ENCODE data around the gene PCDH1.
A peak's percentile ranks its signal among the peaks of the same experiment; 100 is the strongest.

Gene PCDH1

DNA sequence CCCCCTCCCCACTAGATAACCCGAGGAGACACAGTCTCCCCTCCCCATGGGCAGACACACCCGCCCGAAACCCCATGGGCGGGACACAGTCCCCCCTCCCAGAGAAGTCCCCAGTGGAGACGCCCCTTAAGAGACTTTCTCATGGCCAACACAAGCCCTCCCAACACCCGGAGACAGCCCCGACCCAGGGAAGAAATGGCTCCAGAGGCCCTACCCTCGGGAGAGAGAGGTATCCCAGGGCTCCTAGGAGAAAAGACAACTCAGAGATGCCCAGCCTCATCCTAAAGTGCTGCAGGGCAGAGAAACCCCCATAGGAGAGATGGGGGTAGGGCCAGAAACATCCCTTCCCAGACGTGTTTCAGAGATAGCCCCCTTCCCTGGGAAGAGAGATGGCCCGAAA lies 27.4 kb downstream of the PCDH1 start:
- peaks cover 24% of the 10 kb centered on the region for H3K4me1 ChIP-seq
- peaks cover 5% of the 10 kb centered on the region; the same call in 1 of the 2 replicates for H3K36me3 ChIP-seq
- no peak for DNase-seq
- no peak overlapping the region for H3K4me3 ChIP-seq (ENCODE audit: low read depth, low read length)
- no peaks in the 10 kb centered on the region for H3K9me3 ChIP-seq
- H3K27me3 ChIP-seq: no peaks in the 10 kb centered on the region
- TF ChIP-seq, protein P1, sequence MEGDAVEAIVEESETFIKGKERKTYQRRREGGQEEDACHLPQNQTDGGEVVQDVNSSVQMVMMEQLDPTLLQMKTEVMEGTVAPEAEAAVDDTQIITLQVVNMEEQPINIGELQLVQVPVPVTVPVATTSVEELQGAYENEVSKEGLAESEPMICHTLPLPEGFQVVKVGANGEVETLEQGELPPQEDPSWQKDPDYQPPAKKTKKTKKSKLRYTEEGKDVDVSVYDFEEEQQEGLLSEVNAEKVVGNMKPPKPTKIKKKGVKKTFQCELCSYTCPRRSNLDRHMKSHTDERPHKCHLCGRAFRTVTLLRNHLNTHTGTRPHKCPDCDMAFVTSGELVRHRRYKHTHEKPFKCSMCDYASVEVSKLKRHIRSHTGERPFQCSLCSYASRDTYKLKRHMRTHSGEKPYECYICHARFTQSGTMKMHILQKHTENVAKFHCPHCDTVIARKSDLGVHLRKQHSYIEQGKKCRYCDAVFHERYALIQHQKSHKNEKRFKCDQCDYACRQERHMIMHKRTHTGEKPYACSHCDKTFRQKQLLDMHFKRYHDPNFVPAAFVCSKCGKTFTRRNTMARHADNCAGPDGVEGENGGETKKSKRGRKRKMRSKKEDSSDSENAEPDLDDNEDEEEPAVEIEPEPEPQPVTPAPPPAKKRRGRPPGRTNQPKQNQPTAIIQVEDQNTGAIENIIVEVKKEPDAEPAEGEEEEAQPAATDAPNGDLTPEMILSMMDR (IDR thresholded peaks at IDR 0.05; ENCODE audit: low read depth, low read length): no peak

DNA sequence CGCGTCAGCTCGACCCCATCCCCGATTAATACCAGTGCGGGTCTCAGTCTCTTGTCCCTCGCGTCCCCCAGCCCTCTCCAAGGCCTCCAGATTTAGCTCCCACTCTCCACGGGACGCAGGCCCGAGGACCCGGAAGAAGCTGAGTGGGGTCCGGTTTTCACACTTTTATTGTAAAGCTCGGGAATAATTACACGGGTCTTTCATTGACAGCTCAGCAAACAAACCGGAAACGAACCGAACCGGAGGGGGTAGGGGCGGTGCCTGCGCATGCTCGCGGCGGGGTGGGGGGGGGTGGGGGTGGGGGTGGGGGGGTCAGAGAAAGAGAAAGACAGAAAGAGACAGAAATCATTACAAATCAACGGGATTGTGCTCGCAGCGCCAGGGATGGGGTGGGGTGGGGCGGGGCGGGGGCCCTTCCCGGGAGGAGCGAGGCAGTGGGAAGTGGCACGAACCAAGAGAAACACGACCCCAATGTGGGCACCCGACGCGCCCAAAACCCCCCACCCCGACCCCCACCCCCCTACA lies 27.9 kb downstream of the PCDH1 start:
- H3K4me1 ChIP-seq: peaks cover 20% of the 10 kb centered on the region
- peak overlapping the region; percentile 79 for H3K4me3 ChIP-seq (ENCODE audit: low read depth, low read length)
- peaks cover 5% of the 10 kb centered on the region; the same call in 1 of the 2 replicates for H3K36me3 ChIP-seq
- TF ChIP-seq, protein P1 (IDR thresholded peaks at IDR 0.05; ENCODE audit: low read depth, low read length): no peak
- H3K27me3 ChIP-seq: no peaks in the 10 kb centered on the region
- no peaks in the 10 kb centered on the region for H3K9me3 ChIP-seq
- DNase-seq: no peak

DNA sequence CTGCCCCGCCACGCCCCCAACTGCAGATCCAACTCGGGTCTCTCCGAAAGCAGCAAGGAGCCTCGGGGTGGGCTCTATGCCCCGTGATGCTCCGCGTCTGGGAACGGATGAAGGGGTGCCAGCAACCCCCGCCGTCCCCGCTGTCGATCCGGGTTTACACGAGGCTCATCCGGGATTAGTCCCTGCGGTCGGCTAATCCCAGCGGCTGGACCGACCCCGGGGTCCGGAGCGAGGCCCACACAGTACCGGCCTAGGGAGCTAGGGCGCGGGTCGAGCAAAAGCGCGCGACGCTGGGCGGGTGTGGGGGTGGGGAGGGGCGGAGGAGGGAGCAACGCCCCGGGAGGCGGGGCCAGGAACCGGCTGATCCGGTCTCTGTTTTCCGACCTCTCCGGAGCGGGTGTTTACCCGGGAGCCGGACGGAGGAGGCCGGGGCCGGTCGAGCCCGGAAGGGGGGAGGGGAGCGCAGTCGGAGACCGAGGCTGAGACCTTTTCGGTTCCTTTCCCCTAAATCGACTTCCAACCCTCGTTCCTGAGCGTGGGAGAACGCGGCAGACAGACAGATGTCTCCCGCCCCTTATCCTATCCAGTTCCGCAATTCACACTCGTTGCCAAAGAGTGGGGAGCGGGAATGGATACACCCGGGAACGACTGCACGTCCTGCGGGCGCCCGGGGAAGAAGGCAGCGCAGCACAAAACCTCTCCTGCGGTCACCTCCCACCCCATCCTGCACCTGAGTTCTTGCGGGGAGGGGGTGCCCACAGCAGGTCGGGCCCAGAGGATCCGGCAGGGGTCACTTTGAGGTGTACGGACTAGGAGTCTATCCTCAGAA lies 28.6 kb downstream of the PCDH1 start:
- Histone ChIP-seq H3K4me3 (ENCODE audit: low read depth, low read length) (peak overlapping the region; percentile 79), H3K4me1 (peaks cover 24% of the 10 kb centered on the region), H3K27me3 (no peaks in the 10 kb centered on the region), H3K9me3 (no peaks in the 10 kb centered on the region), H3K36me3 (peaks cover 5% of the 10 kb centered on the region; the same call in 1 of the 2 replicates)
- DNase-seq: peak; percentile 86
- TF ChIP-seq, protein P1 (IDR thresholded peaks at IDR 0.05; ENCODE audit: low read depth, low read length): no peak; the same call in 1 of the 2 replicates

DNA sequence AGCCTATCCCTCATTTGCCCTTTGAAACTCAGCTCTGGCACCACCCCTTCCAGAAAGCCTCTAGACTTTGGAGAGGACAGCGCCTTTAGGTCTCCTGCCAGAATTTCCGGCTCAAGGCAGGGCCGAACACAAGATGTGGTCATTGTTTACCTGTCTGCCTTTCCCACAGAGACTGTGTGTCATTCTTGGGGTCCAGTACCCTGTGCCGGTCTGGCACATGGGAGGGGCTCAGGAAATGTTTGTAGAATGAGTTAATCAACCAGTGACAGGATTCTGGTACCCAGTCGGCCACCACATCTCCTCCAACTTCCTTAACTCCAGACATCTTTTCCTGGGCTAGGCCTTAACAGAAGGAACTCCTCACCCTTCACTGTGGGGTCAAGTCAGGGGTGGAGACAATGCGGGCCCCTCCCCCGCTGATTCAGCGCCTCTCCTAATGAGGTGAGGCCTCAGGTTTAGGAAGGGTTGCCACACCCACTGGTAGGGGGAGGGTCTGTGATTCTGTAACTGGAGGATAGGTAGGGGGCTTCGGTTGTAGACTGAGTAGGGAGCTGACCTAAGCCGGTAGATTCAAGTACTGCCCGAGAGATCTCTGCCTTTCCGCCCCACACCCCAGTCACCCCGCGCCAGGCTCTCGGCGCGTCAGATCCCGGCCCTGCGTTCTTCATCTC lies 29.3 kb downstream of the PCDH1 start:
- no peak for DNase-seq

DNA sequence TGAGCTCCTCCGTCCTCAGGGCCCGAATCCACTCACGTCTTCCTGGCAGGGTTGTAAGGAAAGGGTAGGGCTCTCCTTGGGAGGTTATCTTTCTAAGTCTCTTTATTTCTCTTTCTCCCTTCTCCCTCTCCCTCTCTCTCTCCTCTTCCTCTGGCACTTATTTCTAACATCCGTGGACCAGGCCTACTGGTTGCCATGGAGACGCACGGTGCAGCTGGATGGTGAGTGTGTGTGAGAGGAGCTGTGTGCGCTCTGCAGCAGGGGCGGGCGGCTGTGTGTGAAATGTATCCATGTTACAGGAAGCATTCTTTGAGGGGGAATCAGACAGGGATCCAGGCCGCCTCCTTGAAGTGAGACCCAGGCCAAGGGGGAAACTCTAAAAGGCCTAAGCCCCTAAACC lies 32.2 kb downstream of the PCDH1 start:
- peaks cover 57% of the 10 kb centered on the region for H3K4me1 ChIP-seq
- H3K27me3 ChIP-seq: no peaks in the 10 kb centered on the region
- no peaks in the 10 kb centered on the region for H3K36me3 ChIP-seq
- TF ChIP-seq, protein P1 (IDR thresholded peaks at IDR 0.05; ENCODE audit: low read depth, low read length): no peak
- peak; percentile 94 for DNase-seq
- no peaks in the 10 kb centered on the region for H3K9me3 ChIP-seq
- peak overlapping the region; percentile 47 for H3K4me3 ChIP-seq (ENCODE audit: low read depth, low read length)

More for the DNA sequence above, 29.3 kb downstream of the PCDH1 start:
- TF ChIP-seq, protein P1 (IDR thresholded peaks at IDR 0.05; ENCODE audit: low read depth, low read length): no peak
- Histone ChIP-seq H3K36me3 (peaks cover 3% of the 10 kb centered on the region; the same call in 1 of the 2 replicates), H3K9me3 (no peaks in the 10 kb centered on the region), H3K27me3 (no peaks in the 10 kb centered on the region), H3K4me3 (ENCODE audit: low read depth, low read length) (peak overlapping the region; percentile 79), H3K4me1 (peaks cover 31% of the 10 kb centered on the region)
